COLO668 (cell line): ENCODE results near the gene KREMEN1.

Experiments used
- DNase-seq: peaks from one replicate; lab custom pipeline; 2025; ENCODE audit not compliant: unreplicated experiment; lab: John Stamatoyannopoulos, UW

KREMEN1 gene

DNA sequence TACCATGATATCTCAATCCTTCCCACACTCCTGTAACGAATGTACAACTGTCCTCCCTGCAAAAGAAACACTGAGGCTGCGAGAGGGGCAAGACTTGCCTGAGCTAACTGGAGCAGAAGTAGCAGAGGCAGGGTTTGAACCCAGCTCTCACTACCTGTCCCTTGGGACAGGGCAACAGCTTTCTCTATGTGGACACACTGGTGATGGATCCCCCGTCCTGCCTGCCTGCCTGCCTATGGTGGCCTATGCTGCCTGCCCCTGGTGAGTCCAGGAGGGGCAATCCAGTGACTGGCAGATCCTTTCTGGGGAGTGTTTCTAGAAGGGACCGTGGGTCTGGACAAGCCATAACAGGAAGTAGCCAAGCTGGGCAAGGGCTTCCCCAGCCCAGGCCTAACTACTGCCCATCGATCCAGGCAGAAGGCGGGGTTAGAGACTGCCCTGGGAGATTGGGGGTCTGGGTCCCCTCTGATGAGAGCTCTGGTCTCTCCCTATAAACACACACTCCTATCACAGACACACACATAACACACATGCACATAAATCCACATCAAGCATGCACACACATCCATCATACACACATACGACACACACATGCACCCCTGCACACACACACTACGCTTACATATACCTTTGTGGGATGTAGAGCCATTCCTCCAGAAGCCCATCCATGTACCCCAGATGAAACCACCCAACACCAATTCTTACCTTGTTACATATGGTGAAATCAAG lies 131.8 kb downstream of the KREMEN1 start:
- DNase-seq: no peak

DNA sequence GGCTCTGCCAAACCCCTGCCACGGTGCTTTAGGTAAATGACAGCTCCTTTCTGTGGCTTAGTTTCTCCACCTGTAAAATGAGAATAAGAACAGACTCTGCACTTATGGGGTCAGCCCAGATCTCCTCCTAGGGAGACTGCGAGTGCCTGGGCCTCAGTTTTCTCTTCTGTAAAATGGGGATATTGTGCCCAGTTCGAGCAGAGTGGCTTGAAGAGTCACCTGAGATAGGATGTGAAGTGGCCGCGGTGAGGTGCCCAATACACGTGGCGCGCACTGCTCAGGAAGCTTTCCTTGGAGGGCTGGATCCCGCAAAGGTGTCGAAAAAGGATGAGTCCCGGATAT lies 132.4 kb downstream of the KREMEN1 start:
- DNase-seq: no peak

DNA sequence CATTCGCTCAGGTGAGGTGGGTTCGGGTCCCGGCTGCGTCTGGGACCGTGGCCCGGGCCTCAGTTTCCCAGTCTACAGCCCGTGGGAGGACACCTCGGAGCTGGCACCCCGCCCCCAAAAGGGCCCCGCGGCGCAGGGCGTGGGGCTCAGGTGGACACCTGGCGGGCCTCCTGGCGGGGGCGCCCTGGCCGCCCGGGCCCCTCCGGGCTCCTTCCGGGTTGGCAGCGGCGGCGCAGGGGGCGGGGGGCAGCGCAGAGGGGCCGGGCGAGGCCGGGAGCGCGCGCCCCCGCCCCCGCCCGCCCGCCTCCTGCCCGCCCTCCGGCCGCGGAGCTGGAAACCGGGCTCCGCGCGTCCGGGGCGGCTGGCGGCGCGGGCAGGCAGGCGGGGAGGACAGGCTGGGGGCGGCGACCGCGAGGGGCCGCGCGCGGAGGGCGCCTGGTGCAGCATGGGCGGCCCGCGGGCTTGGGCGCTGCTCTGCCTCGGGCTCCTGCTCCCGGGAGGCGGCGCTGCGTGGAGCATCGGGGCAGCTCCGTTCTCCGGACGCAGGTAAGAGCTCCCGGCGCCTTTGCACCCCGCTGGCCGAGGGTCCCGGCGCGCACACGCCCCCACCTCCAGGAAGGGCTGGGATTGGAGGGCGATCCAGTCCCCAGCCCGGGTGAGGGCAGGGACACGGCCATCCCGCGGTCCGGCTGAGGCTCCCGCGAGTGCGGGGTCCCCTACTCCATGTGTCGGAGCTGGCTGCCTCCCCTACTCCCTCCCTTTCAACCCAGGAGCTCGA lies 132.9 kb downstream of the KREMEN1 start, which contains the start of gene EMID1:
Gene EMID1, plus strand, starts transcription at position 303 of the 778 bp plus-strand sequence. Its CDS starts 143 bp downstream, at position 446.
- DNase-seq: peak; percentile 35

DNA sequence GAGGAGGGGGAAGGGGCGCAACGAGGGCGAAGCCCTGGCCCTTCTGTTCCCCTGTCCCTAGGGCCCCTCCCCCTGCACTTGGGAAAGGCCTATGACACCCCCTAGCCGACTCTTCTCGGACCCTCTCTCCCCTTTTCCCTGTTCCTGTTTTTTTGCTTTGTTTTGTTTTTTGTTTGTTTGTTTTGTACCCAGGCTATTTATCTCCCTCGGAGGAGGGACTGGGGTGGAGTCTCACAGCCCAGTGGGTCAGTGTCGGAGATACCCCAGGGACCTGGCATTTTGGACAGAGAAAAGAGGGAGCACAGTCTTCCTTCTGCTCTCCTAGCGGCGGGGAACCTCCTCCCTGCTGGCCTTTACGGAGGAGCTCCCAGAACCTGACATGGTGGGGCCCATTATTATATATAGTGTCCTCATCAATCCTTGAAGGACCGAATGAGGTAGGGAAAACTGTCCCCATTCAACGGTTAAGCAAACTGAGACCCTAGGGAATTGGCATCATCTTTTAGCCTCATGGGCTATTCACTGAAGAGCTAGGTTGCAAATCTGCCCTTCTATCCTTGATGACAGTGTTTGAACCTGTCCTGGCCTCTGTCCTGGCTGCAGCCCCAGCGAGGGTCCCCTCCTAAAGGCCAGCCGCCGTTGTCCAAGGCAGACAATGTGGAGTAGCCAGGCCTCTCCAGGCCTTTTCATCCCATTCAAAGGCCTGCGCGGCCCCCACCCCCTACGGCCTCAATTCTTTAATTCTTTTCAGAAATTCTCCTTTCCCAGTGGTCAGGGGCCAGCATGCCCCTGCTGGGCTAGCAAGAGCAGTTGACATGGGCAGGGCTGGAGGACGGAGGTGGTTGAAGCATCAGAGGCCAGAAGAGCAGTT lies 133.8 kb downstream of the KREMEN1 start:
- no peak for DNase-seq

DNA sequence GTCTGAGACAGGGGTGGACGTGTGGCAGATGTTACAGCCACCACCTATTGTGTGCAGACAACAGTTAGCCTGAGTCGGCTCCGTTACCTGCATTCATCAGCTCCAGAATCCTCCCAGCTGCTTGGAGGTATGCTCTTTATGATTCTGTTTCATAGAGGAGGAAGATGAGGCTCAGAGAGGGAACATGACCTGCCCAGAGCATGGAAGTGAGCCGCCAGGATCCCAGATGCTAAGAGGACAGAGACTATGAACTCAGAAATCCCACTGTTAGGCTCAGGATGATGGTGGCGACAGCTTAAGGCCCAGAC lies 134.4 kb downstream of the KREMEN1 start:
- DNase-seq: no peak

DNA sequence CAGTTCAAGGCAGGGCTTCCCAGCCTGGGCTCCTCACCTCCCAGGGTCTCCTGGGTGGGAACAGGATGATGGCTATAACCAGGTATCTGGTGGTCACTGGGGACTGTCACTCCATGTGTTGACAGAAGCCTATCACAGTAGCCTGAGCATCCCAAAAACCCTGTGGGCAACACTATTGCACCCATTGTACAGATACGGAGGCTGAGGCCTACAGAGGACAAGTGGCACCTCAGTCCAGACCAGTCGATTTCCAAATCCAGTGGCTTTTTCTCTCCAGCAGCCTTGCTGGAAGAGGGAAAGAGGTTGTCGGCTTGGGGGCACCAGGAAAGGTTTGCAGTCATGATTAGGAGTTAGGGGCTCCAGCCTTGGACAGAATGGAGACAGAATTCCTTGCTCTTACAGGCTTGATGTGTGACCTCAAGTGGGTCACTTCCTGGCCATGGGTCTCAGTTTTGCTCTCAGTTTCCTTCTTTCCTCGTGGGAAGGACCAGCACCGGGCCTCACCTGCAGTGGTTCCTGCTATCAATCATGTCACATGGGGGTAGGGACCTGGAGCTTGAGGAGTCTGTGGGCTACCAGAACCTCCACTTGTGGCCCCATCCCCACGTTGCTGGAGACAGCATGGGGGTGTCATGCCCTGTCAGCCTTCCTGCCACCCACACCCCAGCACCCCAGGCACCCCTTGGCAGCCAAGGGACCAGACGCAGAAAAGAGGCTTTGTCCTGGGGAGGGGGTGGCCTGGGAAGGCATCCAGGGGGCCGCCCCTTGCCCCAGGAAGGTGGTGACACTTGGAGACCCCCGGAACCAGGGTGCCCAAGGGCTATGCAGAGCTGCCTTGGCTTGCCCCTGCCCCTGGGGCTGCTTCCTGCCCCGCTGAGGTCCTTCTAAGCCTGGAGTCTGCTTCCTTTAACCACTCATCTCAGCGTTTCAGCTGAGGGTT lies 135.0 kb downstream of the KREMEN1 start:
- DNase-seq: no peak

DNA sequence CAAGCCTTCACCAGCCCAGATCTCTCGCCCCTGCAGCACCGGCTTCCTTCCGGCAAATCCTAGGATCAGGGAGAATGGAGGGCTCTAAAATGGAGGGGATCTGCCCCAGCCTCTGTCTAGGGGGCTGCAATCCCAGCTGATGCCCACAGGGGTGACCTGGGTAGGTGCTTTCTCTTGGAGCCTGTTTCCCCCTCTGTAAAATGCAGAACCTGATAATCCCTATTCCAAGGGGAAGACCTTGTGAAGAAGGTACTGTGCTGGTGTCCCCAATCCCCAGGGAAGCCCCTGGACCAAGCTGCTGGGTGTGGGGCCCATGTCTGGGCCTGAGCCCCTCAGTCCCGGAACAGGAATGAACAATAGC lies 135.6 kb downstream of the KREMEN1 start:
- no peak for DNase-seq

DNA sequence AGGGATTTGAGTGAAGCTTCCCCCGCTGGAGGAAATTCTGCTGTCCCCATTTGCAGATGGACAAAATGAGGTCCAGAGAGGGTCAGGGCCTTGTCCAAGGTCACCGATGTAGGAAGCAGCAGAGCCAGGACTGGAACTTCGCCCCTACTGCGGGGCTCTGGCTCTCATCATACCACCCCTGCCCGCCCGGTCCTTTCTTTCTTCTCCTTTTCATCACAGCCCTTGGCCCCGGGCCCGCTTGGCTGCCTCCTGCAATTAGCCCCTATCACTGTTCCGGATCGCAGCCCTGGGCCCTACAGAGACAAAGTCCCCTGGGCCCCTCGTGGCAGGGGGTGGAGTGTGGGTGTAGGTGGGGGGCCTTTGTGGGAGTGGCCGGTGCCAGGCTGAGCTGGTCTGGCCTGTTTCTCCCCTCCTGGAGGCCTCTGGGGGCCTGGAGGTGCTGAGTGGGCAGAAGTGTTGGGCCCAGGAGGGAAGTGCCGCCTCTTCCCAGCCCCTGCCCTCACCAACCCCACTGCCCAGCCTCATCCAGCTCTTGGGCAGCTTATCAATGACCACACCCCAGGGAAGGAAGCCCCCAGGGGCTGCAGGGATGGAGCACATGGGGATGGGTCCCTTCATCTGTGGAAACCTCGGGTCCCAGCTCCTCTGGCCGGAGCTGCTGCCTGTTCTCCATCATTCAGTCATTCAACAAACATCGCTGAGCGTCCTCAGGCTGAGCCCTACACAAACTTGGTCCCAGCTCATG lies 136.2 kb downstream of the KREMEN1 start:
- DNase-seq: no peak

DNA sequence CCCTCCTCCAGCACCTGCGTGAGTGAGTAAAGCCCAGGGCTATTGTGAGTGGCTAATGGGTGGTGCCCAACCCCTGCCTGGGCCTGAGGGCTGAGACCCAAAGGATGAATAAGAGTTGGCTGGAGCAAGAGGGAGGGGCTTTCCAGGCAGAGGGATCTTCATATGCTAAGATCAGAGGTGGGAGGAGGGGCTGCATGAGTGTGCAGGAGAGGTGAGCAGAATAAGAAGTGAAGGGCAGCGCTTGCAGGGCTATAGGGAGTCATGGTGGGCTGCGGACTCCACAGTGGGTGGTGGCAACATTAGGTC lies 136.7 kb downstream of the KREMEN1 start:
- DNase-seq: no peak

DNA sequence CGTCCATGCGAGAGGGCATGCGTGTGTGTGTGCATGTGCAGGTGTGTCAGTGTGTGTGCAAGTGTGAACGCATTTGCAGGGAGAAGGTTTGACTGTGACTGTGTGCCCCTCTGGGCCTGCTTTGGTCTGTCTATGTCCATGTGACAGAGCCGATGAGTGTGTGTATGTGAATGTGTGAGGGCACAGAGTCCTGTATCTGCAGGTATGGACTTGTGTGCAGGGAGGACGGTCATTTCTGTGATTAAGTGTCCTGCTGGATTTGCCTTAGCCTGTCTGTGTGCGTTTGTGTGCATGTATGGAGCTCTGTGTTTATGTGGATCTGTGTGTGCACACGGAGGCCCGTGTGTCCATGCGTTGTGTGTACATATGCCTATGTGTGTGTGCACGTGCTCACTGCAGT lies 138.2 kb downstream of the KREMEN1 start:
- no peak for DNase-seq

DNA sequence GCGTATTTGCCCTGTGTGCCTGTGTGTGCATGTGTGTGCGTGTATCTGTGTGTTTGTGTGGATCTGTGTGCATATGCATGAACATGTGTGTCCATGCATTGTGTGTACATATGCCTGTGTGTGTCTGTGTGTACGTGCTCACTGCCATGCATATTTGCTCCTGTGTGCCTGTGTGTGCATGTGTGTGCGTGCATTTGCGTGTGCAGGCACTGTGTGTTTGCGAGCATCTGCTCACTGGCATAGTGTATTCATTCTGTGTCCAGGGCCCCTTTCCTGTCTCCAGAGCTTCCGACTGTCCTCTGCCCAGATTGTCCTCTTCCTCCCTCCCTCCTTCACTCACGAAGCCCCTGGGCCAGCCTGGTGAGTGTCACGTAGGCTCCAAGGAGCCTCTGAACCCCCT lies 138.6 kb downstream of the KREMEN1 start:
- no peak for DNase-seq

DNA sequence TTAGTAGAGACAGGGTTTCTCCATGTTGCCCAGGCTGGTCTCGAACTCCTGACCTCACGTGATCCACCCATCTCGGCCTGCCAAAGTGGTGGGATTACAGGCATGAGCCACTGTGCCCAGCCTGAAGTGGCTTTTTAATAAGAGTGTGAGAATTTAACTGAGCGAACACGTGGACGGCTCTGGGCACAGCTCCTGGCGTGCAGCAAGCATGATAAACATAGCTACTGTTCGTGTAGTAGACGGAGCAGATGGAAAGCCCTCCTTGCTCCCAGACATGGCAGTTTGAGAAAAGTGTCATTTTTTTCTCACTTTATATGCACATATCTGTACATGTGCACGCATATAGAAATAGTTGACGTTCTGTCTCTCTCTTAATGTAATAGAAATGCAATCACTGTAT lies 139.9 kb downstream of the KREMEN1 start:
- no peak for DNase-seq

DNA sequence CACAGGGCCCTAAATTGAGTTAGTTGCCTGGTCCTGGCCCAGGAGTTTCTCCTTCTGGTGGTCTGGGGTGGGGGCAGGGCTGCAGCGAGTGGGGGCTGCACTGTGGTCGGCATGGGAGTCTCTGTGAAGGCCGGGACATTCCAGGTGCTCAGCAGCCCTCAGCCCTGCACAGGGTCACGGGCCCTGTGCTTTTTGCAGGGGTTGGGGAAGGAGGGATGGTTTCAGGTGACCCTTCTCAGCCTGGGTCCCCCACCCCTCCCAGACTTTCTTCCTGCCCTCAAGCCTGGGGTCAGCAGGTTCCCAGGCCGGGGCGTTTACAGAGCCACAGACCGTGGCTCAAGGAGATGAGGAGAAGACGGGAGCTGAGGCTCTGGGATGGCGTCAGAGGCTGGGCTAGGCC lies 140.7 kb downstream of the KREMEN1 start:
- no peak for DNase-seq

DNA sequence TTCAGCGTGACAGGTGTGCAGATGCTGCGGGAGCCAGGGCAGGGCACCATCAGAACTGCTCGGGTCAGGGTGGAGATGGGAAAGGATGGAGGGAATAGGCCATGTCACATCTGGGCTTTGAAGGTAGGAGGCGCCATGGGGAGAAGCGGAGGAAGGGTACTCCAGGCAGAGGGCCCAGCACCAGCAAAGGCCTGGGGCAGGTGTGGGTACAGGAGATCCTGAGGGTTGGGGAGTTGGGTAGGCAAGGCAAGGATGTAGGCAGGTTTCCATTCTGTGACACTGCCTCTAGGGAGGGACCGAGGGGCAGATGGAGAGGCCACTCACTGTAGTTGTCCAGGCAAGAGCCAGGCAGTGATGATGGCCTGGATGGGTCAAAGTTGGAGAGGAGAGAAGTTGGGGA lies 141.4 kb downstream of the KREMEN1 start:
- DNase-seq: no peak

DNA sequence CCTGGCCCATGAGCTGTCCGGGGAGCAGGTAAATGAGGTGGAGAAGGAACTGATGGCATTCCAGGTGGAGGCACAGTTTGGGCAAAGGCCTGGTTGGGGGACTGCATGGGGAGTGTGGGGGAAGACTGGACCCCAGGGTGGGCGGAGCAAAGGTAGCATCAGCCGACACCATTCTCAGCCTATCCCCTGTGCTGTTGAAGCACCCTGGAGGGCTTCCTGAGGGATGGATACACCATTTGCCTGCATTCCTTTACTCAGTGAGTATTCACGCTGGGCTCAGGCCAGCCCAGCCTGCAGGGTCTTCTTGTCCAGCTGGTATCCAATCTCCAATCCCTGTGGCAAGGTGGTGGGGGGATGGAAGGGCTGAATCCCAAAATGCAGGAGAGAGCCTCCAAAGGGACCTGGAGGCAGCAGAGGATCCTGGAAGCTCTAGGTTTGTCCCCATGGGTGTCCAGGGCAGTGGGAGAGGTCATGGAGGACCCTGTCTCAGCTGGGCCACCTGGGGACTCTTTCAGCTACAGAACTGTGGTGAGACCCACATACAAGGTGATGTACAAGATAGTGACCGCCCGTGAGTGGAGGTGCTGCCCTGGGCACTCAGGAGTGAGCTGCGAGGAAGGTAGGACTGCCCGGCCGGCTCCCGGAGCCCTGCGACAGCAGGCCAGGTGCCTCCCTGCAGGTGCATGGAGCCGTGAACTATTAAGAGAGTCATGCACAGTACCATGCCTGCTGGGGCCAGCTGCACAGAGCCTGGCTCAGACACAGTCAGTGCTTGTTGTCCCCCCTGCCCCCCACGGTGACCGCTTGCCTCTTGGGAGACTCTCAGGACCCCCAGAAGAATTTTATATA lies 142.4 kb downstream of the KREMEN1 start:
- peak; percentile 40 for DNase-seq

DNA sequence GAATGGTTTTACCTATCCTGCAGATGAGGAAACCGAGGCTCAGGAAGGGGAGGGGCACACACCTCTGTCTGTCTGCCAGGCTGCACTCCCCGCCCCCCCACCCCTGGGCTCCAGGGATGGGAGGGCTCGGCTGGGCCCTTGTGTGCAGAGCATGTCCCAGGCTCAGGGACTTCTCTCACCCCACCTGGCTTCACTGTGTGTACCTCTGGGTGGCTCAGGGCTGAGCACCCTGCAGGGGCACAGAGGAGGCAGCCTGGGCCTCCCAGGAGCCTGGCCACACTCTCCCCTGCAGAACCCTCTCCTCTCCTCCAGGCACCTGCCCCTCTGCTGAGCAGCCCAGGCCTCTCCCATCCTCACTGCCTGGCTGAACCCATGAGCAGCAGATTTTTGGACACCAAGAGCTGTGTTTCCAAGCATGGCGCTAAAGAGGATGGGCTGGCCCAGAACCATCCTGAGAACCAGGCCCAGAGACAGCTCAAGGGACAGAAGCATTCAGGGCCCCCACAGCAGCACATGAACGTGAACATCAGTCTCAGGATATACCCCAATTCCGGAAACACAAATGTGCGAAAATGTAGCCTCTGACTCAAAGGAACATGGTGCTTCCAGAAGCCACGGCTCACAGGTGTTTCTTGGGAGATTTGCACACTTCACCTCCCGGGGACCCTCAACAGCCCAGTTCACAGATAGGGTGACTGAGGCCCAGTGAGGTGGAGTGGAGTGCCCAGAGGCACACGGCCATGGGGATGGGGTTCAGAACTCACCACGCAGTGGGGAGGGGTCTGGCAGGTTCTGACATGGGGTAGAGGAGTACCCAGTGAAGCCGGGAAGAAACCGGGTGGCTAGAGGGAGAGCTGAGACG lies 143.4 kb downstream of the KREMEN1 start:
- no peak for DNase-seq

DNA sequence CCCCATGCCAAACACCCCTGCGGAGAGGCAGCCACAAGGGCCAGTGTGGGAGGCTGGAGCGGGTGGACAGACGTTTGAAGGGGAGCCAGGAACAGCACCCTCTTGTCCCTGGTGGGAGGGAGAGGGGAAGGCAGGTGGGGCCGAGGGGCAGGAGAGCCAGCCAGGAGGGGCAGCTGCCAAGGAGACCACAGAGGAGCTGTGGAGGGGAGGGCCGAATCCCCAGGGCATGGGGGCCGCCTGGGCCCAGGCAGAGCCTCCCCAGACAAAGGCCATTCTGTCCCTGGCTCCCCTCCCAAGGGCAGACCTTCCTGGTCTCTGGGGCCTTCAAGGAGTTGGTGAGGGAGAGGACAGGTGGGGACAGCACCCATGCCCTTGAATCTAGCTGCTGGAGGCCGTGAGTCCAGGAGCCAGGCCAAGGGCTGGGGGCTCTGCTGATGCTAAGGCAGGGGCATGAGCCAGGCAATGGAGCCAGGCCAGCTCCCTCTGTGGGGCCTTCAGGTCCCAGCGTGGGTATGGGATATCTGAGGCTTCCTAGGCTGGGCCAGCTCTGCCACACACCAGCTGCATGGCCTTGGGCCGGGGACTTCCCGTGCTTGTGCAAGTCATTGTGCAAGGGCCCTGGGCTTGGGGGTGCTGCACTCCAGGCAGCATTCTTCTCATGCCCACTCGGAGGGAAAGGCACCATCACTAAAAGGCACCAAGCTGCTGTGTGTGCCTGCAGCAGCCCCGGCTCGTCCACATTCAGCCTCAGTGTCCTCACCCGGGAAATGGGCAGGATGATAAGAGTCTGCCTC lies 144.2 kb downstream of the KREMEN1 start:
- no peak for DNase-seq
